Measurements from ENCODE around the gene NKX1-1.

NKX1-1 gene

DNA sequence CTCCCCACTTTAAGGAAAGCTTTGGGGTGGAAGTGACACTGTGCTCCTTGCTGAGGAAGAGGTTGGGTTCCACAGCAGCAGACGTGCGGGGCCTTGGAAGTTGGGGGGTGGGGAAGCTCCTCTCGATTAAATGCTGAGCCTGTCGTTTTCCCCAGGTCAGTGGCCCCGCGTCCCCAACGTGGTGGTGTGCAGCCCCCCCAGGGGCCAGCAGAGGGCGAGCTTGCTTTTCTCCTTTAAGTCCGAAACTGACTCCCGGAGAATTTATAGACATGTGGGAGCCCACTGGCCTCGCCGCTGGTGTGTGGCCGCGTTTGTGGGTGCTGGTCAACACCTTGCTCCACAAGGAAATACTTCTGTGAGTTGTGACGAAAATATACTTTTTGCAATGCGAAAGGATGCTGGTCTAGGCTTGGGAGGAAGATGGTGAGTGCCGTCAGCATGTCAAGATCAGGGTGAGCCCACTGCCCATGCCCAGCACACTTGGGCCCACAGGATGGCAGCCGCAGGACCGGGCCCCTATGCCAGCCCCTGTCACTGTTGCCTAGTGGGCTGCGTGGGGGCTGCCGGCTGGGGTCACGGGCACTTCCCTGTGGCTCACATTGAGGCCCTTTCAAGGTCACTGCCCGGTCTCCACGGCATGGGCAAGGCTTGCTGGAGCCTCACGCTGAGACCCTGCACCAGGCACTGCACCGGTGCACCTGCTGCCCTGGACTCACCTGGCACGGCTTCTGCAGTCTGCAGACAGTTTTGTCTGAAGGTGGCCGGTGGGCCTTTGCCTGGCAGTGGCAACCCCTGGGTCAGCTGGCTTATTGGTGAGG is 49.9 kb downstream of the NKX1-1 start:
- no peak for DNase-seq

- no peak for DNase-seq
Measured at GRCh38 chr4:1355378-1355777, 50.9 kb downstream of the NKX1-1 start.

DNA sequence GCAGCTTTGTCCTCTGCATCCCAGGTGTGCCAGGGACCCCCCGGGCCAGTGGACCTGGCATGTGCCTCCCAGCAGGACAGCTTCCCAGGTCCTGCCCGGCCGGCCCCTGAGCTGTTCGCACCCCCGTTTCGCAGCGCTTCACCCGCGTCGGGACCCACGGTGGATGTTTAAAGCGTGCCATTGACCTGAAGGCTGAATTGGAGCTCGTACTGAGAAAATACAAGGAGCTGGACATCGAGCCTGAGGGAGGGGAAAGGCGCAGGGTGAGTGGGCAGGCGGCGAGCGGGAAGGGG is 51.3 kb downstream of the NKX1-1 start:
- no peak for DNase-seq

DNA sequence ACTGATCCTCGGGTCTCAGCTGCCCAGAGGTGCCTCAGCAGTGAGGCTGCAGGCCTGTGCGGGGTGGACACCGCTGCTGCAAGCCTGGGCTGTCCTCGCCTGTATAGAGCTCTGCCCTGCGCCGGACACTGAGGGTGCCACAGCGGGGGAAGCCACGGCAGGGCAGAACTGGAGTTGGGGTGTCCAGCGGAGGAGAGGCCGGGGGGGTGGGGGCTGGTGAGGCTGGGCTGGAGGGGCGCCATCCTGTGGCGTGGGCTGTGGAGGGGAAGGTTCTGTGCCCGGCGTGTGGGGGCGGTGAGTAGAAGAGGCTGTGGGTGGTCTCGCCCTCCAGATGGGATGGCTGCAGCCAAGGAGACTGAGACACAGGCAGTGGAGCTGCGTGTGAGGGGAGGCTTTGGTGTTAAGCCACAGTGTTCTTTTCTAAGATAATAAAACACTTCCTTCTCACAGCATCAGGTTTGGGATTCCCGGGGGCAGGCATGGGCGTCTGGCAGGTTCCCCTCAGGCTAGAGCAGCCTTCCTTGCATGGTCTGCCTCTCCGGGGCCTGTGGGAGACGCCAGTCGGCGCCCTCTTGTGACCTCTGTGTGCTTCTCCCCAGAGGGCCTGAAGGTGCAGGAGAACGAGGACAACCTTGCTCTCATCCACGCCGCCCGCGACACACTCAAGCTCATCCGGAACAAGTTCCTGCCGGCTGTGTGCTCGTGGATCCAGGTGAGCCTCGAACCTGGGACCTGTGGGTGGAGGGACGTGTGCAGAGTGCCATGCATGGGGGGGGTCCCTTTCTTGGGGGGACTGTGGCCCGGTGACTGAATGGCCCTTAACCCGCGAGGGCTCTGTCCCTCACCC is 51.9 kb downstream of the NKX1-1 start:
- no peak for DNase-seq

DNA sequence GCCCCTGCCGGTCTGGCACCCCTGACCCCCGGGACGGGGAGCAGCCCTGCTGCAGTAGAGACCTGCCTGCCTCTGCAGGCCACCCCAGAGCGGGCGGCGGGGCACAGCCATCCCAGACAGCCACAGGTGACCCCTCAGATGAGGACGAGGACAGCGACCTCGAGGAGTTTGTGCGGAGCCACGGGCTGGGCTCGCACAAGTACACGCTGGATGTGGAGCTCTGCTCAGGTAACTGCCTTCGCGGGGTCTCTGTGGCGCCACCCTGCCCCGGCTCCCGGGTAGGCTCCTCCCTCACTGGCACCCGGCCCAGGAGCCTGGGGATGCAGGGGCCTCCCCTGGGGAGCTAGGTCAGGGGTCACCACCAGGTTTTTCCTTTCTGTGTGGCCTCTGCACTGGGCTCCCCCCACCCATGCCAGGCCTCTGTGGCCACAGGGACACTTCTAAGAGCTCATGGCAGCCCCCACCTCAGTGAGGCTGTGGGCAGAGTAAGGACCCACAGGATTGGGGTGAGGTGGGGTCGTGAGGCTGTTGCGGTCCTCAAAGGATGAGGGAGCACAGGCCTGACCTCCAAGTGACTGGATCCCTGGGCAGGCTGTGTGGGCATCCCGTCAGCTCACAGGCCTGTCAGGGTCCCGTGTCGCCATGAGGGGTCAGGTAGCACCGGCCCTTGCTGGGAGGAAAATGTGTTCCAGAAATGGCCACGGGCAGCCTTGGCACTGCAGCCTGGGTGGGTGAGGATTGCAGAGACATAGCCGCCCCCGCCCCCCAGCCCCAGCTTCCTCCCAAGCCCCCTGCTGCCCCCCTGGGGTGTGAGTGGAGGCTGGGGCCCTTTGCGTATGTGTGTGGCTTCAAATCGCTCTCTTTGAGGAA is 52.8 kb downstream of the NKX1-1 start:
- no peak for DNase-seq
